Mammary epithelial cell (primary cell): Measurements from ENCODE around the gene SPATA33.

ENCODE experiments used
- CTCF ChIP-seq, 2 donors: IDR thresholded peaks in 1 of 2; conservative IDR thresholded peaks in 1 of 2; 2 replicates each; pipeline ENCODE4 v1.5.1; 2011 to 2012; ENCODE audit warnings: inconsistent platforms in 2 of 2, low read length in 2 of 2, mild to moderate bottlenecking in 2 of 2, control low read depth in 1 of 2, low read depth in 1 of 2; ENCODE audit not compliant: insufficient read depth in 1 of 2; ENCODE audit errors: extremely low read depth in 1 of 2
- EZH2 ChIP-seq: IDR thresholded peaks from 2 replicates; pipeline ENCODE4 v1.6.1; 2012; ENCODE audit warnings: low read length, inconsistent platforms, borderline replicate concordance

DNA sequence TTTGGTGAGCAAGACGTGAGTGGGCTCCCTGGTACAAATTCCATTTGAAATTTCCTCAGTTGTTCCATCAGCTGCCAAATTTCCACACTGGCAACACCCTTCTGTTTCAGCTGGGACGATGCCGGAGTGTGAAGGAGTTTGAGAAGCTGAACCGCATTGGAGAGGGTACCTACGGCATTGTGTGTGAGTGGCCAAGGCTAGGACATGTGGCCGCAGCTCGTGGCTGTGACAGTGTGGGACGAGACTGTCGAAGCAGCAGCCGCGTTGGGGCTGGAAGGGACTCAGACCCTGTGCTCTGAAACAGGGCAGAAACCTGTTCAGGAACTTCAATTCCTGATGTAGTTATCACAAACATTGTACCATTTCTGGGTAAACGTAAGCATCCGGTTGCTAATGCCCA lies 31.5 kb downstream of the SPATA33 start:
- no peak for TF ChIP-seq CTCF (conservative IDR thresholded peaks at IDR 0.05 in 1 of 2, IDR thresholded peaks at IDR 0.05 in 1 of 2; ENCODE audit: extremely low read depth in 1 of 2, insufficient read depth in 1 of 2, low read depth in 1 of 2, low read length in 2 of 2)
- TF ChIP-seq EZH2 = no peak
